Endothelial cell (in vitro differentiated cells): Measurements from ENCODE around the gene CARHSP1. TPM values are rescaled to one million over a fixed set of nuclear protein-coding genes. Genes with fewer than 3 reads are reported as not detected.

ENCODE experiments used
- DNase-seq: peaks from one replicate; pipeline ENCODE4 v3.0.0; 2021; ENCODE audit warnings: low spot score
- H3K27ac Mint-ChIP-seq: one replicate; pipeline ENCODE4 v1.8.0; 2021; ENCODE audit warnings: mixed read lengths, inconsistent platforms; ENCODE audit not compliant: unreplicated experiment
- H3K27me3 Mint-ChIP-seq: one replicate; pipeline ENCODE4 v1.8.0; 2021; ENCODE audit warnings: mild to moderate bottlenecking, moderate library complexity, mixed read lengths, inconsistent platforms; ENCODE audit not compliant: unreplicated experiment
- H3K36me3 Mint-ChIP-seq: one replicate; pipeline ENCODE4 v1.8.0; 2021; ENCODE audit warnings: mild to moderate bottlenecking, low read depth, mixed read lengths, inconsistent platforms; ENCODE audit not compliant: unreplicated experiment
- H3K4me1 Mint-ChIP-seq: one replicate; pipeline ENCODE4 v1.8.0; 2021; ENCODE audit warnings: mild to moderate bottlenecking, mixed read lengths, inconsistent platforms; ENCODE audit not compliant: unreplicated experiment
- H3K4me3 Mint-ChIP-seq: one replicate; pipeline ENCODE4 v1.8.0; 2021; ENCODE audit warnings: mild to moderate bottlenecking, mixed read lengths, inconsistent platforms; ENCODE audit not compliant: unreplicated experiment
- H3K9me3 Mint-ChIP-seq: one replicate; pipeline ENCODE4 v1.8.0; 2021; ENCODE audit warnings: mixed read lengths, inconsistent platforms; ENCODE audit not compliant: unreplicated experiment
- total RNA-seq: library from RNA; stranded (reverse); fragmentation: NEBNext Ultra II Directional; extraction: Animal tissue kit (Norgen Biotek cat#: 25700); gene quantifications from one replicate; pipeline ENCODE4 v1.2.1, GENCODE V29; 2021; ENCODE audit not compliant: unreplicated experiment
- TF ChIP-seq, protein P1 (sequence below): fragments of 200-600 bp; sonication (generic); IDR thresholded peaks from one replicate; pipeline ENCODE4 v1.5.0; 2021; ENCODE audit warnings: antibody characterized with exemption; ENCODE audit not compliant: unreplicated experiment

CARHSP1 gene
- total RNA-seq, 1 donor from 2014 or later: 127 TPM

DNA sequence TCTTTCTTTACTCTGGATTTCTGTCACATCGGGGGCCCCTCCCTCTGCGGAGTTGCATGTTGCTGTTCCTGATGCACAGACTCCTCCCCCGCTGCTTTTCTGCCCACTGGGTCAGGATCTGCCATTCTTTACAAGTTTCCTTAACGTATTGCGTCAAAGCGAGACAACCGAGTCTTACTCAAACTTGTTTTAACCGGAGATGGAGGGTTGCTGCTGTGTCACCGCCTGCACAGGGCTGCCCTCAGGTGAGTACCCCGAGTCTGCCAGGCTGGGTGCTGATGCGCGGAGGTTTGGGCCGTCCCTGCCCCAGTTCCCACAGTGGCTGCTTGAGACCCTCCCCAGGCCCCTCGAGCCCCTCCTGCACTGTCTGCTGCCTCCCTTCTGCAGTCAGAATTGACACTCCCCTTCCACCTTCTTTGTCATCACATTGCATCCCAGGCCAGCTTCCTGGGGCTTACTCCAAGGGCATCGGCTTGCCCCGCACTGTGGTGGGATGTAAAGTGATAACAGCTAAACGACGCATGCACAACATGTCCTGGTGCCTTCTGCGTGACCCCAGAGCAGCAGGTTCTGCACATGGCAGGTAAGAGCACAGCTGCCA lies 19.3 kb downstream of the CARHSP1 start:
- Mint-ChIP-seq H3K4me1 (peaks cover 27% of the 10 kb centered on the region), H3K4me3 (no peak overlapping the region), H3K27me3 (peaks cover 13% of the 10 kb centered on the region), H3K9me3 (no peaks in the 10 kb centered on the region), H3K27ac (peak overlapping the region; percentile 78), H3K36me3 (peaks cover 27% of the 10 kb centered on the region)
- no peak for DNase-seq
- TF ChIP-seq, protein P1, sequence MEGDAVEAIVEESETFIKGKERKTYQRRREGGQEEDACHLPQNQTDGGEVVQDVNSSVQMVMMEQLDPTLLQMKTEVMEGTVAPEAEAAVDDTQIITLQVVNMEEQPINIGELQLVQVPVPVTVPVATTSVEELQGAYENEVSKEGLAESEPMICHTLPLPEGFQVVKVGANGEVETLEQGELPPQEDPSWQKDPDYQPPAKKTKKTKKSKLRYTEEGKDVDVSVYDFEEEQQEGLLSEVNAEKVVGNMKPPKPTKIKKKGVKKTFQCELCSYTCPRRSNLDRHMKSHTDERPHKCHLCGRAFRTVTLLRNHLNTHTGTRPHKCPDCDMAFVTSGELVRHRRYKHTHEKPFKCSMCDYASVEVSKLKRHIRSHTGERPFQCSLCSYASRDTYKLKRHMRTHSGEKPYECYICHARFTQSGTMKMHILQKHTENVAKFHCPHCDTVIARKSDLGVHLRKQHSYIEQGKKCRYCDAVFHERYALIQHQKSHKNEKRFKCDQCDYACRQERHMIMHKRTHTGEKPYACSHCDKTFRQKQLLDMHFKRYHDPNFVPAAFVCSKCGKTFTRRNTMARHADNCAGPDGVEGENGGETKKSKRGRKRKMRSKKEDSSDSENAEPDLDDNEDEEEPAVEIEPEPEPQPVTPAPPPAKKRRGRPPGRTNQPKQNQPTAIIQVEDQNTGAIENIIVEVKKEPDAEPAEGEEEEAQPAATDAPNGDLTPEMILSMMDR: no peak

DNA sequence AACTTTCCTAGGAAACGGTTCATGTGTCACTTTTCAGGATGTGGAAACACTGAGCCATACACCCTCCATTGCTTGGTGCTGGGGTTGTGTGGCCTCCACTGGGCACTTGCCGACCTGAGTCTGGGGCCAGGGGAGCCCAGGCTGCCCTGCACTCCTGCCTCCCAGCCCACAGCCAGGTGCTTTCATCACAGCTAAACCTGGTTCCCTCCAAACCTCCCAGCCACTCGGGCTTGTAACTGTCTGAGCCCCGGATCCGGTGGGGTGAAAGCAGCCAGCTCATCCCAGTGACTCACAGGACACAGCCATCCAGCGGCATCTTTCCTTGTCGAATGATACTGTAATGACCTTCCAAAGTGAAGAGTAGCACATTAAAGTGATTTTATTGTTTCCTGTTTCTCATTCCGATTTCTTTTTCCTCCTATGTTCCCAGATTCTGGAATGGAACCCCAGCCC lies 19.8 kb downstream of the CARHSP1 start:
- Mint-ChIP-seq H3K4me3 (no peak overlapping the region), H3K27ac (peak overlapping the region; percentile 78), H3K27me3 (peaks cover 13% of the 10 kb centered on the region), H3K4me1 (peaks cover 27% of the 10 kb centered on the region), H3K36me3 (peaks cover 27% of the 10 kb centered on the region), H3K9me3 (no peaks in the 10 kb centered on the region)
- DNase-seq: no peak
- TF ChIP-seq, protein P1: no peak

DNA sequence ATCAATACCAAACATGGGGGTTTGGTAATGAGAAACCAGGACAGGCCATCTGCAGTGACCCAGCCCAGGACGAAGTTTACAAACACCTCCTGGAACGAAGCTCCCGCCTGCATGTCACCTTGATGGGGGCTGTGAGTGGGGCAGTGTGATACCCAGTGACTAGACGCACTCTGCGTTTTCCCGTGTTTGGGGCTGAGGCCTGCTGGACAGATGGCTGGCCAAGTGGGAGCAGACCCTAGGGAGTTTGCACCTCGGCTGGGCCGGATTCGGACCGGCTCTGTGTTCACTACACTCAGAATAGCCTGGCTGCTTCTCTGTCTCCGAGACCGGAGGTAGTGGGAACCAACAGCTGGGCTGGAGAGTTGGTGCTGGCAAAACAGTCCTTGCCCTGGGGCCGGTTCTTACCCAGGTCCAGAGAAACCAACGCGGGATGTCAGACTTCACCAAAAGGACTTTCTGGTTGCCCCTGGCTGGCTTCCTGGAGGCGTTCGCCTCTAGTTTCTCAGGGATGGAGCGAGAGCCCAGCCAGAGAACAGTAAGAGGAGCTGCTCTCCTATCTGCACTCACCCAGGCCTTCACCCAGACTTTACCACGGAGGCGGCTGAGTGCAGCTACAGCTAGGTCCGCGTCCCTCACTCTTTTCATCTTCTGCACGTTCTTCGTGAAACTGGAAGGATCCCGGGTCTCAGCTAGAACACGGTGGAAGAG lies 20.4 kb downstream of the CARHSP1 start:
- H3K4me3 Mint-ChIP-seq: no peak overlapping the region
- peaks cover 16% of the 10 kb centered on the region for H3K27me3 Mint-ChIP-seq
- no peaks in the 10 kb centered on the region for H3K9me3 Mint-ChIP-seq
- H3K36me3 Mint-ChIP-seq: peaks cover 24% of the 10 kb centered on the region
- H3K27ac Mint-ChIP-seq: no peak overlapping the region
- TF ChIP-seq, protein P1: no peak
- no peak for DNase-seq
- H3K4me1 Mint-ChIP-seq: peaks cover 25% of the 10 kb centered on the region

DNA sequence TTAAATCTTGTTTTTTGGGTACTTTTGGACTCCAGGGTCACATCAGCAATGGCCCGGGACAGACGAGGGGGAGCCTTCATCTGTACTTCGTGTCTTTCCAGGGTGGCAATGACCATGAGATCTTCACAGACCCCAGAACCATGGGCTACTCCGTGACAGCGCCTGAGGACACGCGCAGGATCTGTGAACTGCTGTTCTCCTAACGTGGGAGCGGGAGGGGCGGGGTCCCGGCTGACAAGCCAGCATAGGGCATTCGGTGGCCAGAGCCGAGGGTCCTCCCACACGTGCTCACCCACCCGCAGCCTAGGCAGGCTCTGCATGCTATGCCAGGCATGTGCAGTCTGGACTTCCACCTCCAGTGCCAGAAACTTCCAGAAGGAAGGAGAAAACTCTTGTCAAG lies 21.2 kb downstream of the CARHSP1 start:
- TF ChIP-seq, protein P1: no peak
- H3K4me1 Mint-ChIP-seq: peaks cover 17% of the 10 kb centered on the region
- no peak overlapping the region for H3K27ac Mint-ChIP-seq
- no peaks in the 10 kb centered on the region for H3K9me3 Mint-ChIP-seq
- H3K4me3 Mint-ChIP-seq: no peak overlapping the region
- no peak for DNase-seq
- H3K27me3 Mint-ChIP-seq: peaks cover 16% of the 10 kb centered on the region
- peaks cover 19% of the 10 kb centered on the region for H3K36me3 Mint-ChIP-seq

DNA sequence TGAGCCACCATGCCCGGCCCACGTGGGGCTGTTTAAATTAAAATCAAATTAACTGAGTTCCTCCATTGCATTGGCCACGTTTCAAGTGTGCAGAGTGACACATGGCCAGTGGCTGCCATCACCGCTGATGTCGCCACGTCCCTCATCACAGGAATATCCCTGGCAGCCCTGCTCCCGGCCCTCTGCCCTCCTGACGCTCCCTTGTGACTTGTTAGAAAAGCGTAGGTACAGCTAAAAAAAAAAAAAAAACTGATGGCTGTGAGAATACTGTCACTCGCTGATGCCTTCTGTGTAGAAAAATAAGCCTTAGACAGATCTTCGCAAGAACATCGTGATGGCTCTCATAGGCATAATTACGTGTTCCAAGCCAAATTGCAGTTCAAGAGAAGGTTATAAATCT lies 21.7 kb downstream of the CARHSP1 start:
- H3K9me3 Mint-ChIP-seq: no peaks in the 10 kb centered on the region
- H3K36me3 Mint-ChIP-seq: peaks cover 18% of the 10 kb centered on the region
- H3K27me3 Mint-ChIP-seq: peaks cover 18% of the 10 kb centered on the region
- TF ChIP-seq, protein P1: no peak
- no peak overlapping the region for H3K4me3 Mint-ChIP-seq
- DNase-seq: no peak
- H3K4me1 Mint-ChIP-seq: peaks cover 15% of the 10 kb centered on the region
- H3K27ac Mint-ChIP-seq: no peak overlapping the region
